SK-N-SH (cell line): ENCODE data around the gene FOXI2. TPM values are rescaled to one million over a fixed set of nuclear protein-coding genes. Genes with fewer than 3 reads are reported as not detected.

ENCODE experiments used
- CTCF ChIA-PET: fragments of 300-600, 350-600 bp; formaldehyde crosslinking; extraction: SDS; loops from one replicate; lab custom pipeline; 2021; lab: Yijun Ruan, JAX
- POLR2A ChIA-PET: fragments of 350-600 bp; sonication (Branson Sonifier 250); formaldehyde crosslinking; extraction: SDS; loops from one replicate; lab custom pipeline; 2020; ENCODE audit warnings: antibody characterized with exemption, inconsistent platforms; lab: Yijun Ruan, JAX
- DNase-seq: peaks from one replicate; pipeline ENCODE4 v3.0.0; 2012
- H2AFZ ChIP-seq: fragments of 200-600 bp; sonication (generic); 2 replicates; pipeline ENCODE4 v1.8.1; 2016; ENCODE audit warnings: antibody characterized with exemption, mild to moderate bottlenecking, low read depth
- H3F3A ChIP-seq: fragments of 200-600 bp; sonication (generic); replicated peaks from 2 replicates; pipeline ENCODE3; 2016; ENCODE audit warnings: antibody characterized with exemption, mild to moderate bottlenecking; ENCODE audit not compliant: insufficient read depth
- H3K27ac ChIP-seq, 2 experiments: fragments of 200-500 bp in 1 of 2; fragments of 200-600 bp in 1 of 2; sonication (Bioruptor generic) in 1 of 2; sonication (generic), shearing (Covaris generic) in 1 of 2; 2 replicates each; pipeline versions ENCODE4 v1.5.1 to v1.6.1; 2014 to 2016; ENCODE audit warnings: low read depth in 2 of 2, inconsistent platforms in 1 of 2, low read length in 1 of 2, mild to moderate bottlenecking in 1 of 2, mixed read lengths in 1 of 2
- H3K27me3 ChIP-seq: fragments of 200-600 bp; sonication (generic), shearing (Covaris generic); 2 replicates; pipeline ENCODE4 v1.6.1; 2016; ENCODE audit warnings: mixed run types; ENCODE audit not compliant: insufficient read depth
- H3K36me3 ChIP-seq, 2 experiments: fragments of 200-500 bp in 1 of 2; fragments of 200-600 bp in 1 of 2; sonication (Bioruptor generic) in 1 of 2; sonication (generic) in 1 of 2; replicated peaks in 1 of 2; 2 replicates each; pipeline versions ENCODE3 to v1.5.1; 2014 to 2016; ENCODE audit warnings: low read length in 1 of 2, mild to moderate bottlenecking in 1 of 2; ENCODE audit not compliant: insufficient read depth in 2 of 2, control insufficient read depth in 1 of 2
- H3K4me1 ChIP-seq, 2 experiments: fragments of 200-500 bp in 1 of 2; fragments of 200-600 bp in 1 of 2; sonication (Bioruptor generic) in 1 of 2; sonication (generic), shearing (Covaris generic) in 1 of 2; 2 replicates each; pipeline versions ENCODE4 v1.5.1 to v1.6.1; 2014 to 2016; ENCODE audit warnings: low read depth in 1 of 2, low read length in 1 of 2, mixed run types in 1 of 2; ENCODE audit not compliant: insufficient read depth in 2 of 2, control insufficient read depth in 1 of 2
- H3K4me2 ChIP-seq: fragments of 200-600 bp; sonication (generic), shearing (Covaris generic); 2 replicates; pipeline ENCODE4 v1.6.1; 2017; ENCODE audit warnings: mixed run types
- H3K4me3 ChIP-seq, 2 experiments: fragments of 200-500 bp in 1 of 2; fragments of 200-600 bp in 1 of 2; sonication (Bioruptor generic) in 1 of 2; sonication (generic), shearing (Covaris generic) in 1 of 2; 2 replicates each; pipeline versions ENCODE4 v1.5.1 to v1.8.1; 2014 to 2016; ENCODE audit warnings: low read depth in 2 of 2, inconsistent platforms in 1 of 2, low read length in 1 of 2, mild to moderate bottlenecking in 1 of 2, mixed read lengths in 1 of 2, moderate library complexity in 1 of 2
- H3K79me2 ChIP-seq: fragments of 200-600 bp; sonication (generic); 2 replicates; pipeline ENCODE4 v1.8.1; 2017; ENCODE audit warnings: mild to moderate bottlenecking; ENCODE audit not compliant: insufficient read depth
- H3K9ac ChIP-seq: fragments of 200-600 bp; sonication (generic); 2 replicates; pipeline ENCODE4 v1.6.1; 2017; ENCODE audit warnings: mixed run types
- H3K9me2 ChIP-seq: fragments of 200-600 bp; sonication (generic); 2 replicates; pipeline ENCODE4 v1.6.1; 2017; ENCODE audit warnings: mixed run types
- H3K9me3 ChIP-seq: fragments of 200-600 bp; sonication (generic); 2 replicates; pipeline ENCODE4 v1.6.1; 2017; ENCODE audit warnings: mixed run types, mild to moderate bottlenecking, moderate library complexity
- H4K20me1 ChIP-seq: fragments of 200-600 bp; sonication (generic); 2 replicates; pipeline ENCODE4 v1.6.1; 2017; ENCODE audit warnings: mild to moderate bottlenecking, mixed run types; ENCODE audit not compliant: insufficient read depth
- CTCF ChIP-seq: fragments of 200-600 bp; sonication (generic); IDR thresholded peaks from 2 replicates; pipeline ENCODE4 v1.6.1; 2017; ENCODE audit warnings: antibody characterized with exemption, mild to moderate bottlenecking, moderate library complexity
- EP300 ChIP-seq, 2 experiments: IDR thresholded peaks; 2 replicates each; pipeline versions ENCODE4 v1.4.0 to v1.6.1; 2012; ENCODE audit warnings: borderline replicate concordance in 1 of 2, low read depth in 1 of 2, low read length in 1 of 2
- MAX ChIP-seq: IDR thresholded peaks from 2 replicates; pipeline ENCODE4 v1.4.0; 2012; ENCODE audit warnings: low read depth
- MEF2A ChIP-seq: IDR thresholded peaks from 2 replicates; pipeline ENCODE4 v1.4.0; 2012; ENCODE audit warnings: low read depth, borderline replicate concordance
- NFIC ChIP-seq: IDR thresholded peaks from 2 replicates; pipeline ENCODE4 v1.4.0; 2012; ENCODE audit warnings: borderline replicate concordance
- NRF1 ChIP-seq: IDR thresholded peaks from 2 replicates; pipeline ENCODE4 v1.6.1; 2012; ENCODE audit warnings: low read depth, mild to moderate bottlenecking, low read length
- RAD21 ChIP-seq: IDR thresholded peaks from 2 replicates; pipeline ENCODE4 v1.6.1; 2012; ENCODE audit warnings: mild to moderate bottlenecking, low read length
- RFX5 ChIP-seq: IDR thresholded peaks from 2 replicates; pipeline ENCODE4 v1.6.1; 2012; ENCODE audit warnings: mild to moderate bottlenecking, improper control_type of control experiment, low read length
- SMC3 ChIP-seq: IDR thresholded peaks from 2 replicates; pipeline ENCODE4 v1.6.1; 2012; ENCODE audit warnings: low read depth, low read length, improper control_type of control experiment
- TEAD4 ChIP-seq: IDR thresholded peaks from 2 replicates; pipeline ENCODE4 v1.4.0; 2012; ENCODE audit warnings: mild to moderate bottlenecking, borderline replicate concordance; ENCODE audit not compliant: insufficient read depth
- USF2 ChIP-seq: fragments of 150-350 bp; IDR thresholded peaks from 2 replicates; pipeline ENCODE4 v1.6.1; 2017; ENCODE audit warnings: antibody characterized with exemption, low read length, low read depth, borderline replicate concordance
- YY1 ChIP-seq: IDR thresholded peaks from 2 replicates; pipeline ENCODE4 v1.4.0; 2012; ENCODE audit warnings: low read depth, mild to moderate bottlenecking
- WGBS: methylation state at CpG from one replicate; pipeline ENCODE4 v1.1.6; 2017; ENCODE audit warnings: low lambda C conversion rate; 5-methylcytosine and 5-hydroxymethylcytosine counted together
- polyA plus RNA-seq, 3 experiments: library from polyadenylated mRNA; depleted of rRNA; stranded (reverse); fragments of >200 nt; gene quantifications; 2 replicates each; pipeline ENCODE4 v1.2.3, GENCODE V29; 2012

FOXI2 gene
- polyA plus RNA-seq, 1 of the 3 experiments (the other 2 are of a cell fraction): not detected

GRCh38 chr10:127694580-127695193, 42.3 kb upstream of the FOXI2 start:
- H3K4me3 ChIP-seq: peak overlapping the region in 1 of 2 experiments; percentile 29; a peak in 1 of 4 replicates
- DNase-seq: peak; percentile 65
- ChIA-PET POLR2A (no interaction called here), CTCF (interaction anchor here (0.6 to 2.0 kb wide), 13 partner anchors 9 to 974 kb away, joined by 3 to 11 read pairs (median 3); no protein-coding TSS in a partner anchor)
- H3K79me2 ChIP-seq: no peaks in the 10 kb centered on the region
- H3K27me3 ChIP-seq: no peaks in the 10 kb centered on the region
- H4K20me1 ChIP-seq: no peaks in the 10 kb centered on the region
- no peaks in the 10 kb centered on the region for H3F3A ChIP-seq
- no peak overlapping the region for H3K9ac ChIP-seq
- no peak for TF ChIP-seq NRF1
- peak; percentile 61 for TF ChIP-seq CTCF
- no peak for TF ChIP-seq MEF2A
- peak; percentile 48 for TF ChIP-seq RAD21
- TF ChIP-seq EP300 (IDR thresholded peaks at IDR 0.05; ENCODE audit: borderline replicate concordance in 1 of 2, low read depth in 1 of 2, low read length in 1 of 2): no peak
- TF ChIP-seq NFIC: no peak
- no peak for TF ChIP-seq TEAD4
- peak; percentile 27; the same call in 1 of the 2 replicates for TF ChIP-seq SMC3
- WGBS: 4% methylated on average over 8 of the region's 8 CpGs
- H3K4me2 ChIP-seq: no peak overlapping the region
- H3K27ac ChIP-seq: no peak overlapping the region
- H2AFZ ChIP-seq: no peak overlapping the region
- no peaks in the 10 kb centered on the region for H3K4me1 ChIP-seq
- no peaks in the 10 kb centered on the region for H3K9me2 ChIP-seq
- H3K36me3 ChIP-seq: no peaks in the 10 kb centered on the region
- no peaks in the 10 kb centered on the region for H3K9me3 ChIP-seq

GRCh38 chr10:127695431-127695830, 41.6 kb upstream of the FOXI2 start:
- no peaks in the 10 kb centered on the region for H3K36me3 ChIP-seq
- 36% methylated on average over 4 of the region's 4 CpGs for WGBS
- no peak overlapping the region for H3K9ac ChIP-seq
- CTCF ChIA-PET: interaction anchor here (0.7 to 2.0 kb wide), 4 partner anchors 8 to 40 kb away, joined by 3 to 11 read pairs (median 4); no protein-coding TSS in a partner anchor
- TF ChIP-seq YY1: no peak
- no peak for TF ChIP-seq RFX5
- no peak for TF ChIP-seq USF2
- TF ChIP-seq MAX: no peak
- POLR2A ChIA-PET: no interaction called here
- no peaks in the 10 kb centered on the region for H3F3A ChIP-seq
- H3K9me3 ChIP-seq: no peaks in the 10 kb centered on the region
- H3K4me2 ChIP-seq: no peak overlapping the region
- no peak for DNase-seq
- H3K27ac ChIP-seq: no peak overlapping the region
- no peaks in the 10 kb centered on the region for H3K79me2 ChIP-seq
- no peak overlapping the region for H2AFZ ChIP-seq
- no peaks in the 10 kb centered on the region for H4K20me1 ChIP-seq
- no peak overlapping the region for H3K4me3 ChIP-seq
- H3K9me2 ChIP-seq: no peaks in the 10 kb centered on the region
- H3K4me1 ChIP-seq: no peaks in the 10 kb centered on the region
- no peaks in the 10 kb centered on the region for H3K27me3 ChIP-seq
